Fibroblast of lung (primary cell): Measurements from ENCODE around the gene GALNT2.

Source experiments
- EZH2 ChIP-seq: IDR thresholded peaks from 2 replicates; pipeline ENCODE4 v1.5.1; 2012; ENCODE audit warnings: low read length, control low read depth, mild to moderate bottlenecking; ENCODE audit errors: missing control alignments
- TF ChIP-seq, protein P1 (sequence below), 2 donors: IDR thresholded peaks in 1 of 2; conservative IDR thresholded peaks in 1 of 2; 1 replicate in 1 of 2; 2 replicates in 1 of 2; pipeline ENCODE4 v1.5.1; 2011 to 2012; ENCODE audit warnings: low read length in 2 of 2, control low read depth in 1 of 2, inconsistent platforms in 1 of 2, low read depth in 1 of 2, mild to moderate bottlenecking in 1 of 2

DNA sequence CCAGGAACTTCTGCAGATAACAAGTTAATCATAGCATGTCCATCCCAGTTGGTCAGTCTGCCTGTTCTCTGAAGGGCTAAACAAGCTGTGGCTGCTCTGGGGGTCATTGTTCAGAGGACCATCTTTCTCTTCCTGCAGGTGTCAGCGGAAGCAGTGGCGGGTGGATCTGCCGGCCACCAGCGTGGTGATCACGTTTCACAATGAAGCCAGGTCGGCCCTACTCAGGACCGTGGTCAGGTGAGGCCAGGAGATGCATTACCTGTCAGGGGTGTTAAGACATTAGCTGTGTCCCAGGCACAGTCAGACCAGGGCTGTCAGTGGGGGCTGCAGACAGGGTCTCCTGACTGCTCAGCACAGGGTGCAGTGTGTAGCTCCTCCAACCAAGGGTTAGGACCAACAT lies 168.8 kb downstream of the GALNT2 start:
- TF ChIP-seq, protein P1, sequence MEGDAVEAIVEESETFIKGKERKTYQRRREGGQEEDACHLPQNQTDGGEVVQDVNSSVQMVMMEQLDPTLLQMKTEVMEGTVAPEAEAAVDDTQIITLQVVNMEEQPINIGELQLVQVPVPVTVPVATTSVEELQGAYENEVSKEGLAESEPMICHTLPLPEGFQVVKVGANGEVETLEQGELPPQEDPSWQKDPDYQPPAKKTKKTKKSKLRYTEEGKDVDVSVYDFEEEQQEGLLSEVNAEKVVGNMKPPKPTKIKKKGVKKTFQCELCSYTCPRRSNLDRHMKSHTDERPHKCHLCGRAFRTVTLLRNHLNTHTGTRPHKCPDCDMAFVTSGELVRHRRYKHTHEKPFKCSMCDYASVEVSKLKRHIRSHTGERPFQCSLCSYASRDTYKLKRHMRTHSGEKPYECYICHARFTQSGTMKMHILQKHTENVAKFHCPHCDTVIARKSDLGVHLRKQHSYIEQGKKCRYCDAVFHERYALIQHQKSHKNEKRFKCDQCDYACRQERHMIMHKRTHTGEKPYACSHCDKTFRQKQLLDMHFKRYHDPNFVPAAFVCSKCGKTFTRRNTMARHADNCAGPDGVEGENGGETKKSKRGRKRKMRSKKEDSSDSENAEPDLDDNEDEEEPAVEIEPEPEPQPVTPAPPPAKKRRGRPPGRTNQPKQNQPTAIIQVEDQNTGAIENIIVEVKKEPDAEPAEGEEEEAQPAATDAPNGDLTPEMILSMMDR (conservative IDR thresholded peaks at IDR 0.05 in 1 of 2, IDR thresholded peaks at IDR 0.05 in 1 of 2; ENCODE audit: low read depth in 1 of 2, low read length in 2 of 2), result no peak
- no peak for TF ChIP-seq EZH2
